Smooth muscle cell of the brain vasculature (primary cell): ENCODE data around the gene KDSR.

Source experiments
- DNase-seq: peaks from one replicate; pipeline ENCODE4 v3.0.0-alpha.2; 2012; ENCODE audit warnings: low read depth, low spot score

The KDSR gene

DNA sequence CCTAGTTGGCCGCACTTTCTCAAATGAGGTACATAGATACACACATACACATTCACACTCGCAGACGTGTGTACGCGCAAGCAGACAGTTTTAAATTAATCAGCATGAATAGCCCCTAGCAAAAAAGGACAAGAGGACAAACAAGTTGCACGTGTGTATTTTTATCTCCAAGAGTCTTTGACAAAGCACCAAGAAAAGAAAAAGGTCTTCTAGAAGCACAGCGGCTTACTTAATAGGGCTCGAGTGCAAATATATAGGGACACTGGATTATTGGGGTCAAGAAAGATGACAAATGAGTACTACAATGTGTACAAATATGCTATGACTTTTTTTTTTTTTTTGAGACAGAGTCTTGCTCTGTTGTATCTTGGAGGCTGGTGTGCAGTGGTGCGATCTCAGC, 45.7 kb downstream of the KDSR start:
- DNase-seq: no peak

DNA sequence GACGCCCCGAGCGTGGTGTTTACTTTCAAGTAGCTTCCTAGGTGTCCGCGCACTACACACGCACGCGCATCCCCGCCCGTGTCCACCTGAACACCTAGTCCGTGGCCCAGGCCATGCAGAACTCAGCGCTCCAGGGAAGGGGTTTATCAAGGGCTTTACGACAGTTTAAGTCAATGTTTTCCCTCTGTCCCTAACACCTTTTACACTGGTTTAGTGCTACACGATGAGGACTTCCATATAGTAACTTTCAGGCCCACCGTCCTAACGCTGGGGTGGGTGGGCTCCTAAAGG, 46.1 kb downstream of the KDSR start:
- no peak for DNase-seq

DNA sequence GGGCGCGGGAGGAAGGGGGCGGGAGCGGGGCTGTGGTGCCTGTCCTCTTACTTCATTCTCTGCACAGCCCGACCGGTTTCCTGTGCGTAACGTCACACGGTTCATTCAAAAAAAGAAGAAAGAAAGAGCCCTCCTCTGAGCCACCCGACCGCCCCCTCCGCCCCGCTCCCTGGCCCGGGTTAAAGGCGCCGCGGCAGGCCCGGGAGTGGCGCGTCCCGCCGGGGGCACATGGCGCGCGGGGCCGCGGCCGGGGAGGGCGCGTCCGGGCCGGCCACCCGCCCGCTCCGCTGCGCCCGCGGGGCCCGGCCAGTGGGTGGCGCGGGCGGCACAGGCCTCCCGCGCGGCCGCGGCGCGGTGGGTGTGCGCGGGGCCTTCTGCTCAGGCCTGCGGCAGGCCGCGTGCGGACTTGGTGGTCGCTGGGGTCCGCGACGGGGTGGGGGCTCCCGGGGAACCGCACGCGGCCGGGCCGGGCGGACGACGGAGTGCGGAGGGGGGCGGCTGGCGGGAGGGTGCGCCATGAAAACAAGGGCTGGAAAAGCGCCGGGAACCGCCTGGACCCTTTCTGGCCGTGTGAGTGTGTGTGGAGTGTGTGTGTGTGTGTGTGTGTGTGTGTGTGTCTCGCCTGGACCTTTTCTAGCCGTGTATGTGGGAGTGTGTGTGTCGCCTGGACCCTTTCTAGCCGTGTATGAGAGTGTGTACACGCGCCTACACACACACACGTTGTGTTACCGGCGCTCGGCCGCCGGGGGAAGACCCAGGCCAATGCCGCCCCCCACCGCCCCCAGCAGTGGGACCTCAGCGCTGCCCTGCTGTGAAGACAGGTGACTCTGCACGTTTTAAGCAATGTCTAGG, 46.7 kb downstream of the KDSR start:
- DNase-seq: no peak

DNA sequence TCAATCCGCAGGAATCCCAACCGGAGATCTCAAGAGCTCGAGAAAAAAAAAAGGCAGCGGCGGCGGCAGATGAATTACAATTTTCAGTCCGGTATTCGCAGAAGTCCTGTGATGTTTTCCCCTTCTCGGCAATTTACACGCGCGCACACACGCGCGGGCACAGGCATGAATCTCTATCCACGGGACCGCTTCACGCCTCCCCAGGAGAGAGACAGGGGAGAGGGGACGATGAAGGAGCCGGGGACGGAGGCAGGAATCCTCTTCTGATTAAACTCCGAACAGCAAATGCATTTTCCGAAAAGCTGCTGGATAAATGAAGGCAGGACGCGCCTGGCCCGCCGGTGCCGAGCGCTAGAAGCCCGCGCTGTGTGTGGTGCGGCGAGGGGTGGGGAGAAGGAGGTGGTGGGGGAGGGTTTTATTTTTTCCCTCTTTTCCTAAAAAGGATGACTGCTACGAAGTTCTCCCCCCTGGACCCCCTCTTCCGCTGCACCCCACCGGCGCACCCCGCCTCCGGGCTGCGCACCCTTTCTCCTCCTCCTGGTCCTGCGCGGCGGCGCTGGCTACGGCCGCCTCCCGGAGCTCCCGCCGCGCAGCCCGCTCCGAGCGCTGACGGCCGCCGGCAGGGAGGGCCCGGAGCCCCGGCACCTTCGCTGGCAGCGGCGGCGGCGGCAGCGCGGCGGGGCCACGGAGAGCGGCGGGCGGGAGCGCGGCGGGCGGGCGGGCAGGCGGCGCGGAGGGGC, 47.5 kb downstream of the KDSR start, which contains the start of gene BCL2:
BCL2 (minus strand) TSS at position 387 of the 740 bp plus-strand sequence.
- no peak for DNase-seq

DNA sequence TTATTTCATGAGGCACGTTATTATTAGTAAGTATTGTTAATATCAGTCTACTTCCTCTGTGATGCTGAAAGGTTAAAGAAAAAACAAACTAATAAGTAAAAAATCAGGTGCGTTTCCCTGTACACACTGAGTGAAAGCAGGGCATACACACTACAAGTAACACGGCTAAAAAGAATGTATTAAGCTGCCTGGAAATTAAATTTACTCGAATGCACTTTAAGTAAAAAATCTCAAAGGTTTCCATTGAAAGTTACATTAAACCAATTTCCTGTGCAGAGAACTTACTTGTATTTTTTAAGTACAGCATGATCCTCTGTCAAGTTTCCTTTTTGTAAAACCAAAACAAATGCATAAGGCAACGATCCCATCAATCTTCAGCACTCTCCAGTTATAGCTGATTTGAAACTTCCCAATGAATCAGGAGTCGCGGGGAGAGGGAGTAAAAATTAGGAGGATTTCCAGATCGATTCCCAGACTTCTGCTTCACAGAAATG, 48.1 kb downstream of the KDSR start:
- no peak for DNase-seq

DNA sequence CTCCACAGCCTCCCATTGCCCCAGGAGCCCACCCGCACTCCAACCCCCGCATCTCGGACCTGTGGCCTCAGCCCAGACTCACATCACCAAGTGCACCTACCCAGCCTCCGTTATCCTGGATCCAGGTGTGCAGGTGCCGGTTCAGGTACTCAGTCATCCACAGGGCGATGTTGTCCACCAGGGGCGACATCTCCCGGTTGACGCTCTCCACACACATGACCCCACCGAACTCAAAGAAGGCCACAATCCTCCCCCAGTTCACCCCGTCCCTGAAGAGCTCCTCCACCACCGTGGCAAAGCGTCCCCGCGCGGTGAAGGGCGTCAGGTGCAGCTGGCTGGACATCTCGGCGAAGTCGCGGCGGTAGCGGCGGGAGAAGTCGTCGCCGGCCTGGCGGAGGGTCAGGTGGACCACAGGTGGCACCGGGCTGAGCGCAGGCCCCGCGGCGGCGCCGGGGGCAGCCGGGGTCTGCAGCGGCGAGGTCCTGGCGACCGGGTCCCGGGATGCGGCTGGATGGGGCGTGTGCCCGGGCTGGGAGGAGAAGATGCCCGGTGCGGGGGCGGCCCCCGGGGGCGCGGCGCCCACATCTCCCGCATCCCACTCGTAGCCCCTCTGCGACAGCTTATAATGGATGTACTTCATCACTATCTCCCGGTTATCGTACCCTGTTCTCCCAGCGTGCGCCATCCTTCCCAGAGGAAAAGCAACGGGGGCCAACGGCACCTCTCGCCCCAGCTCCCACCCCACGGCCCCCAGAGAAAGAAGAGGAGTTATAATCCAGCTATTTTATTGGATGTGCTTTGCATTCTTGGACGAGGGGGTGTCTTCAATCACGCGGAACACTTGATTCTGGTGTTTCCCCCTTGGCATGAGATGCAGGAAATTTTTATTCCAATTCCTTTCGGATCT, 48.8 kb downstream of the KDSR start:
- no peak for DNase-seq

DNA sequence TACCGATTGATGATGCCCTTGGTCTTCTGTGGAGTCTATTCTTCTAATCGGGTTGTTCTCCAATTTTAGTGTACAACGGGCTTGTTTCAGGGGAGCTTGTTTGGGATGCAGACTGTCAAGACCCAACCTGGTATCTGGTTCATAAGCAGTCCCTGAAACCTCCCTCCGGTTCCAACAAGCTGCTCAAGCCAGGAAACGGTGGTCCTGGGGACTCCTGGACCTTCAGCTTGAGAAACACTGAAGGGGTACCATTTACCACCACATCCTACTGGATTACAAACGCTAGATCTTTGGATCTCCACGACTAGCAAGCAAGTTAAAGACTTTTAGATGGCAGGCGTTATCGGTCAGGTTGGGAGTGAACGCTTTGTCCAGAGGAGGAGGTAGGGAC, 49.5 kb downstream of the KDSR start:
- DNase-seq: no peak

DNA sequence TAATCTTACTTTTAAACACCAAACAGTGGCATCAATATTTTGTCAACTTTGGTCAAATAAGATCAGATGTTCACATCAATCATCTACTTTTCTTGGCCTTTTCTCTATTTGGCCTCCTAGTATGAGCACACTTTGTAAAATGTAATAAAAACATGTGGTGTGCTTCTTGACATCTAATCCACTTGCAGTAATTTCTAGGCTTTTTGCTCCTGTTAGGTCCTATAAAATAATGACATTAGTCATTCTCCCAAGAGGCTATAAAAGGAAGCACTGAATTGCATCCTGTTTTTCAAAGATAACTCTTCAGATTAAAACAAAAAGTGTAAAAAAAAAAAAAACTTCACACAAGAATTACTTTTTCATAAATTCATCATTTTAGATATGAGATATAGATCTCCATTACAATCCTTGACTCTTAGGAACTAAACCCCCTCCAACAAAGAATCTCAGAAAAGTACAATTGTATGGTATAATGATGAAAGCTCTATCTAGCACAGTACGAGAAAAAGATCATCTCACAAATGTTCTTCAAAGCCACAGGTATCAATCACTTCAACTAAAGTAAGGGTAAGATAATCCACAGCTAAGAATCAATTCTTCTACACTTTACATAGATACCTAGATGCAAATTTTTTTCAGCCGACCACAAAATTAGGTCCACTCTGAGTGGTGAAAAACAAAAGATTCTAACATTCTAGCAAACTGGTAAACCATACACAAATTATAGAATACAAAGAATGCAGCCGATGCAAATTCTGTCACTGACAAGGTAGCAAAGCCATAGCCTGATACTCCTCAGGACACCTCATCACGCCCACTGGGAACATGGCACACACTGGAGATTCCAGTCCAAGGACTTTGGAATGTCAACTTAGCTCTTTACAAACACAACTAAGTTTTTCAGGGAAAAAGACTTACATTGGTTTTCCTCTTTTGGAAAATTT, 50.1 kb downstream of the KDSR start:
- DNase-seq: no peak

DNA sequence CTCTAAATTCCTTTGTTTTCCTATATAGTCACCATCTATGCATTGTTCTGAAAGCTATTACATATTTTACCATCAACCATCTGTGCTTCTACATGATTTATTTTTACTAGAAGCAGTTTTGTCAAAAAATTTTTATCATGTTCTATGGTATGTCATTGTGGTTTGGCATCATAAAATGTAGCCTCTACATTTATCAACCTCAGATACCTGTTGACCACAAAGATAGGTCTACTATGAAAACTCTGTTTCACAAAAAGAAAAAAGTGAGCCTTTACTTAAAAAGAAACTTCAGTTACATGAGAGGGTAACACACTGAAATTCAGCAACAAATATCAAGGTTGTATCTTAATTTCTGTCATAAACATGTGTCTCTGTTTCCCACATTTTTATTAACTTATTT, 51.1 kb downstream of the KDSR start:
- no peak for DNase-seq

DNA sequence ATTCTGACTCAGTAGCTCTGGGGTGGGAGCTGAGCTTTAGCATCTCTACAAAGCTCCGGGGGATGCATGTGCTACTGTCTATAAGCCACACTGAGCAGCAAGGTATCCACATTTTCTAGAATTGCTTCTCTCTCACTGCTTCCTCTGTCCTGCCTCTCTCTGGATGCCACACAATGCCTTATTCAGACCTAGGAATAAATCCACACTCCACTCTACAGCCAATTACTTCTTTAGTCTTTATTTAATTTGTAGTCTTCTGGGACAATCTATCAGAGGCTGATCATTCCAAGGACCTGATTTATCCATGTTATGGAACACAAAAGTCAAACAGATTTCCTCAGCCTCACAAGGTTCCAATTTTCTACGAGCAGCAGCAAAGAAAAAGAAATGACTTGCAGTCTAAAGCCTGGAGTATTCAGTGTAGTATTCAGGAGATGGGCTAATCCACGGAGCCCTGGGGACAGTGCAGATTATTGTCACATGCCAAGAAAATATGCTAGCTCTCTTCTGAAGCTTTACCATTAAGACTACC, 51.8 kb downstream of the KDSR start:
- DNase-seq: no peak

DNA sequence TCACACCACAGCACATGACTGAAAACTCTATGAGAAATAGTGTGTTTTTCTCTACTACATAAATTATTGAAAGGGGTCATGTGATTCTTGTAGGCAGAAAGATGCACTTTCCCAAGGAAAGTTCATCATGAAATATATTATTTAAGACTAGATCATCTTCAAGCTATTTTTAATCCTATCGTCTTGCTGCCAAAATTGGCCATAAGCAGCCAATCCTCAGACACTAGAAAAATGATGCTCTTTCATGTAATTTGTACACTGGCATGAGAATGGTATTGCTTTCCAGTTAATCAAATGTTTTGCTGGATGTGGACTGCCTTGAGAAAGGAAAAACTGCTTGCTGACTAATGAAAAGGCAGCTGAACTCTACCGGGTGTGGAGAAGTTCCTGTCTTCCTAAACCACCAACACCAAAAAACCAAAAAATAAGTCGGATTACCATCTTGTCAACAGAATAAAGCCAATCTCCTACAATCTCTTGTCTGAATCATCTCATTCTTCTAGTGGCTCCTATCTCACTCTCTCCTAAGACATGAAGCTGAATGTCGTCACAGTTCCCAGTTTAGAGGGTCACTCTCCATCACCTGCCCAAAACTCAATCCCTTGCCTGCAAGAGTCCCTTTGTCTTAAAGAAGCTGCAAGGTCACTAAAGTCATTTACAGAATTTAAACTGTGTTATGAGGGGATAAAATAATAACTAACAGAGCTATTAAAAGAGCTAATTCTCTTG, 52.8 kb downstream of the KDSR start:
- DNase-seq: no peak

DNA sequence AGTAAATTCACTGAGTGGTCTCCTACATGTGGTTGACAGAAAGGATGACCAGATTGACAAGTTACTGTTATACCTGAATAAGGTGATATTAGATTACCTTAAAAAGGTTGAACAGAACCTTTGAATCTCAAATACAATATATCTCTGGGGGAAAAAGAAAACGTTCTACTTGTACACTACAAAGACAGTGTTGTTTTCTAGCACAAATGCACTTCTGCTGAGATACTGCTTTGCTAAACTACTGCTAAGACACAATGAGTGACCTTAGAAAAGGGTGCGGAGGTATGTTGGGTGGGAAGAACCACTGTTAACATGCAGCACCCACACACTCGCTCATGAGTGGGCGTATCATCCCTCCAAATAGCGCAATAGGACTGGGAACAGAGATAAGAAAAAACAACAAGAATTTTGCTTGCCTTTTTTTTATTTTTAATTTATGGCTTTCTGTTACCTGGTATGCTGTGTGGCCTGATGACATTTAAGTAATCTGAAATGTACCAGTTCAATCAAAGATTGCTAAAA, 53.5 kb downstream of the KDSR start:
- DNase-seq: no peak

DNA sequence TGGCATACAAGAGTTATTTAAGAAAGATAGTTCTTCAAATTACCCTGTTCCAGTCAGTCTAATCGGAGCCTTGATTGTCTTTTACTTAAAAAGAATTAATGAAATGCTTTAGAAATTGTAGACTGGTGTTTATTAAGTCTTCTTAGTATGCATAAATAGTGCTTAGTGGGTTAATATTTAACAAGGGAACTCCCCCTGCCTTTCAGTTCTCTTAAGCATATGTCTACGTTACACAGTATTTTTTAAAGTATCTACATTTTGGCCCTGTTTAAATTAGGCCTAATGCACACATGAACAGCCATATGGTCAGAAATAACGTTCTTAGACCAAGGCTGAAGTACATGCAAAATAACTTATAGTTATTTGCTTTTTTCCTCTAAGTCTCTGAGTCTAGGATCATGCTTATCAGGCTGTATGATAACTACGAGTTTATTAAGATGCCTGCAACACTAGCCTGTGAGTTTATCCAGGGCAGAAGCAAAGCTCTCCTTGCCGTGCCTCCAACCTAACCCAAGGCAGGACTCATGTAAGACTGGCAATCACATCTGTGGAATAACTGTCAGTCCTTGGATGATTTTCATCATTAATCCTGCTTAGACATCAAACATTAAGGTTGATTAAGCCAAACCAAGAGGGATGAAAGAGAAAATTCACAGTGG, 54.1 kb downstream of the KDSR start:
- DNase-seq: no peak

DNA sequence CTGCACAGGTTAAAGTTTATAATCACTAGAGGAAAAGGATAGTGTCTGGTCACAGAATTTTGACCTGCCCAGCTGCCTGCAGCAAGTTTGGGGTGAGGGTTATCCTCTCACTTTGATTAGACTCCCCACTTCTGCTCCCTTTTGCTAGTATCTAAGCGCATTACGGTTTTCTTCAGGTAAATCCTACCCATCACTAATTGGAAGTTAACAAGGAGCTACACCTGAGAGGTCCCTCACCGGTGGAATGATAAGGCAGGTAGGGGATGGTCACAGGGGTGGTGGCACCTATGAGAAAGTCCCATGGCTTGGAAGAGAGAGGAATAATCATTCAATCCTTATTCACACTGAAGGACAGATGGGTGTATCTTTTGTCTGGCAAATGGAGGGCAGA, 55.0 kb downstream of the KDSR start:
- DNase-seq: no peak

DNA sequence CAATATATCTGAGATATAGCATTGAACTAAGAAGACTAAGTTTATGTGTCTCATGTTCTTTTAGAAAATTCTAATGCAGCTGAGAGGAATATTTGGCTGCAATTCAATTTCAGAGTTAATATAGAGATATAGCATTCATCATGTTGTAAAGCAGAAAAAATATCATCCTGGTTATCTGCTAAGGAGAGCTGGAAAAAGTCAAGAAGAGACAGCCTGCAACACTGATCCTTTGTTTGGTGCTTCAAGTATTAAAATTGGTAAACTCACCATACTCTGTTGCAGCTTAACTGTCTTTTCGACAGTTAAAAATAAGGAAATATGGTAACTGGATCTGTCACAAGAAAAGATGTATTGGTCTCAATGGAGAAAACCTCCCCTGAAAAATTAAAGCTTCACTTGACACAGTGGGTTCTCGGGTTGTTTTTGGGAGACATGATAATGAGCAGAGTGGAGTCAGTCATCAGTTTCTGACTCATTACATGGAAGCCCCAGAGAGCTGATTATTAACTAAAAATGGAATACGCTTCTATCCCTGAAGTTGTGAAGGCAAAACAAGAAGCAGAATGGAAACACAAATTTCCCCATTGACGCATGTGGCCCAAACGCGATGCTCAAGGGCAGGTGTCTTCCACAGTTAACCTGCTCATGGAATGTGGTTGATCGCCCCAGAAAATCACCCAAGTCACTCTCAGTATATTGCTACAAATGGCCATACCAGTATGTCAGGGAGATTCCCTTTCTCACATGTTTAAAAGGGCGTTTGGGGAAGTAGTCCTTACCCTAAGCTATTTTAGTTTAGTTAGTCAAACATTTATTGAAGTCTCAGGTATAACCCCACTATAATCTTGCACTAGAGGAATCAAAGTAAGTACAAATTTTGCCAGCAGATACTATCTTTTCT, 55.6 kb downstream of the KDSR start:
- DNase-seq: no peak

DNA sequence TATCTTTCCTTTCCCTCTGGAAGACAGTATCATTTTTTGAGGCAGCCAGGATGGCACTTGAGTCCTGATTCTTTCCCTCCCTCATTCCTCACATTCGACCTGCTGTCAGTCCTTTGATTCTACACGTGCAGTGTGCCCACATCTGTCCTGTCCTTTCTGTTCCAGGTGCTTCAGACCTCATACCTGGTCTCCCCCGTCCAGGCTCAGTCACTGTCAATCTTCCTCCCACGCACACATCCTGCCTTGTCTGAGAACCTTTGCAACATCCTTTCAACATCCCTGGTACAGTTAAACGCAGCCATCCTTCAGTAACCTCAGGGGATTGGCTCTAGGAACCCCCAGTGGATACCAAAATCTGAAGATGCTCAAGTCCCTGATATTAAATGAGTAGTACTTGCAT, 57.6 kb downstream of the KDSR start:
- DNase-seq: no peak

DNA sequence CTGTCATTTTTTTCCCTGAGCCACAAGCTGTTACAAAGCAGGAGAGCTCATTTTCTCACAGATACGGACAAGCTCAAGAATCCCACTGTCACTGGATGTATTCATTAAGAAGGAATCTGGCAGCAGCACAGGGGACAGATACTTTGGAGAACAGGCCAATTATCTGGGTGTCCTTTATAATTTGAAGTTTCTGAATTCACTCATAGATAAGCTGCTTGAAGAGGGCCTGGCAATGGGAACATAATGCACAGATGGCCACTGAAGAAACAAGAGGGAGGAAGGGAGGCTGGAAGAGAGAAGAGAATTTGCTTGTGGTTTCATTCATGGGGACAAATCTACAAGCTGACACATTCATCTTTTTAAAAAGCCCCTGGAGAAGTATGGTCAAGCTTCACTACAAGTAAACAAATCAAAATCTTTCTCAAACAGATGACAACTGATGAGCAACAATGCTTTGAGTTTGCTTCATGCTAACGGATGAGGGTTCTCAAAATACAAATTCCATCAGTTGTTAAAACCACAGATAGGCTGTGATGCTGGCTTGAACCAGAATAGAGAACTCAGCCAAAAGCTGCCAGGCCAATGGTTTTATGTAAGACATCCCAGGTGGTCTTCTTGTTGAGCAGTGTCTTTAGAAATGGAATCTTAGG, 59.3 kb downstream of the KDSR start:
- no peak for DNase-seq
